H1 (cell line): ENCODE results near the gene SLC13A1. TPM values are rescaled to one million over a fixed set of nuclear protein-coding genes. Genes with fewer than 3 reads are reported as not detected.

Source experiments
- BACH1 ChIP-seq: IDR thresholded peaks from 2 replicates; pipeline ENCODE4 v1.6.1; 2012; ENCODE audit warnings: low read length, improper control_type of control experiment
- BRCA1 ChIP-seq: IDR thresholded peaks from 2 replicates; pipeline ENCODE4 v1.6.1; 2012; ENCODE audit warnings: low read depth, low read length, improper control_type of control experiment
- CBX5 ChIP-seq: fragments of 300-800, 300-1000 bp; sonication (generic); IDR thresholded peaks from 2 replicates; pipeline ENCODE4 v1.7.1; 2016; ENCODE audit warnings: antibody characterized with exemption, low read length, low read depth
- CBX8 ChIP-seq: fragments of 300-800, 300-1000 bp; sonication (generic); IDR thresholded peaks from 2 replicates; pipeline ENCODE4 v1.7.1; 2016; ENCODE audit warnings: low read depth, low read length, borderline replicate concordance
- E2F6 ChIP-seq: IDR thresholded peaks from 2 replicates; pipeline ENCODE4 v1.6.1; 2012; ENCODE audit warnings: inconsistent platforms
- EP300 ChIP-seq, 2 experiments: IDR thresholded peaks; 1 replicate in 1 of 2; 2 replicates in 1 of 2; pipeline ENCODE4 v1.6.1; 2011 to 2012; ENCODE audit warnings: low read depth in 2 of 2, low read length in 2 of 2, mild to moderate bottlenecking in 2 of 2, borderline replicate concordance in 1 of 2, inconsistent platforms in 1 of 2, moderate library complexity in 1 of 2
- EZH2 ChIP-seq: fragments of 200-600 bp; sonication (generic); IDR thresholded peaks from 2 replicates; pipeline ENCODE4 v1.7.1; 2012; ENCODE audit warnings: low read depth, mild to moderate bottlenecking, moderate library complexity, low read length, inconsistent platforms; ENCODE audit not compliant: severe bottlenecking
- HDAC6 ChIP-seq: IDR thresholded peaks from one replicate; pipeline ENCODE4 v1.7.1; 2012; ENCODE audit warnings: low read depth, mild to moderate bottlenecking, inconsistent platforms, low read length, moderate library complexity
- JUN ChIP-seq: IDR thresholded peaks from 2 replicates; pipeline ENCODE4 v1.6.1; 2011; ENCODE audit warnings: low read depth, mild to moderate bottlenecking, improper control_type of control experiment, low read length
- KDM1A ChIP-seq: fragments of 200-600, 300-600 bp; sonication (generic); IDR thresholded peaks from 2 replicates; pipeline ENCODE4 v1.7.1; 2016; ENCODE audit warnings: mild to moderate bottlenecking, low read length, borderline replicate concordance
- MAFK ChIP-seq: IDR thresholded peaks from 2 replicates; pipeline ENCODE4 v1.6.1; 2012; ENCODE audit warnings: low read depth, mild to moderate bottlenecking, improper control_type of control experiment, low read length
- RXRA ChIP-seq: IDR thresholded peaks from 2 replicates; pipeline ENCODE4 v1.6.1; 2011; ENCODE audit warnings: low read depth, mild to moderate bottlenecking, low read length, moderate library complexity; ENCODE audit not compliant: insufficient read depth
- SP2 ChIP-seq: IDR thresholded peaks from 2 replicates; pipeline ENCODE4 v1.6.1; 2012; ENCODE audit warnings: mild to moderate bottlenecking, low read length, inconsistent platforms
- SP4 ChIP-seq: IDR thresholded peaks from 2 replicates; pipeline ENCODE4 v1.6.1; 2012; ENCODE audit warnings: low read length, inconsistent platforms
- TAF1 ChIP-seq: IDR thresholded peaks from 2 replicates; pipeline ENCODE4 v1.6.1; 2011; ENCODE audit warnings: mild to moderate bottlenecking, low read depth, low read length
- TBP ChIP-seq: IDR thresholded peaks from 2 replicates; pipeline ENCODE4 v1.6.1; 2011; ENCODE audit warnings: low read depth, low read length, improper control_type of control experiment
- polyA plus RNA-seq, 7 experiments: library from polyadenylated mRNA; depleted of rRNA in 3 of 7; stranded (reverse) in 5 of 7; unstranded in 2 of 7; fragments of >200 nt in 5 of 7; fragments of 200-250 nt in 2 of 7; gene quantifications; 1 replicate in 5 of 7; 2 replicates in 1 of 7; 4 replicates in 1 of 7; pipeline versions ENCODE4 v1.2.1 to v1.2.3, GENCODE V29; 2011 to 2013; ENCODE audit warnings: missing spikeins in 2 of 7, mixed read lengths in 2 of 7
- total RNA-seq: library from RNA; stranded (reverse); fragmentation: NEBNext Ultra II Directional; extraction: Animal tissue kit (Norgen Biotek cat#: 25700); gene quantifications from 2 replicates; pipeline ENCODE4 v1.2.1, GENCODE V29; 2021
- TF ChIP-seq, protein P1 (sequence below): IDR thresholded peaks from 2 replicates; pipeline ENCODE4 v1.6.1; 2011; ENCODE audit warnings: low read length, improper control_type of control experiment

SLC13A1 gene
- total and polyA plus RNA-seq, 2 of the 8 experiments (the other 6 are each of a cell fraction or from before 2014, with no cell fraction given) = not detected

DNA sequence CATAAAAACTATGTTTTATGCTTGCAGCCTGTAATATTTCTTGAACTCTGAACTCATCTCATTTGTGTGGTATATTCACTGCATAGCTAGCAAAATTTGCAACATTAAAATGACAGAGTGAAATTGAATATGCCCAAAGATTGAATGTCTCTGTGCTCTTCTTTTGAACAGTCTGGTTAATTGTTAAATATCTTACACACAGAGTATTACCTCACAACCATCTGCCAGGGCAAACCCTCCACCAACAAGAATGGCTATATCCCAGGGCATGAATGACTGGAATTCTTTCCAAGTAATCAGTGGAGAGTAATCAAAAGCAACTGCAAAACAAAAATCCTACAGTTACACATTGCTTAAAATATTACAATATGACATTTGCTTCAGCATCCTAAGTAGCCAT lies 76.9 kb downstream of the SLC13A1 start (continued):
- TF ChIP-seq CBX5 = no peak
- no peak for TF ChIP-seq JUN
- no peak for TF ChIP-seq SP2
- TF ChIP-seq CBX8 = no peak
- no peak for TF ChIP-seq RXRA
- TF ChIP-seq EZH2 = no peak
- TF ChIP-seq MAFK = no peak
- TF ChIP-seq EP300 (IDR thresholded peaks at IDR 0.05; ENCODE audit: borderline replicate concordance in 1 of 2, low read depth in 2 of 2, low read length in 2 of 2) = no peak
- TF ChIP-seq TBP = no peak
- no peak for TF ChIP-seq HDAC6
- no peak for TF ChIP-seq BRCA1
- TF ChIP-seq BACH1 = no peak
- no peak for TF ChIP-seq SP4
- TF ChIP-seq E2F6 = no peak
- TF ChIP-seq KDM1A = no peak
- TF ChIP-seq, protein P1, sequence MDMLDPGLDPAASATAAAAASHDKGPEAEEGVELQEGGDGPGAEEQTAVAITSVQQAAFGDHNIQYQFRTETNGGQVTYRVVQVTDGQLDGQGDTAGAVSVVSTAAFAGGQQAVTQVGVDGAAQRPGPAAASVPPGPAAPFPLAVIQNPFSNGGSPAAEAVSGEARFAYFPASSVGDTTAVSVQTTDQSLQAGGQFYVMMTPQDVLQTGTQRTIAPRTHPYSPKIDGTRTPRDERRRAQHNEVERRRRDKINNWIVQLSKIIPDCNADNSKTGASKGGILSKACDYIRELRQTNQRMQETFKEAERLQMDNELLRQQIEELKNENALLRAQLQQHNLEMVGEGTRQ = no peak
- TF ChIP-seq TAF1 = no peak
- TF ChIP-seq, all 59 proteins: peak for 0
